Endothelial cell of umbilical vein (primary cell): ENCODE results near the gene LRFN2. TPM values are rescaled to one million over a fixed set of nuclear protein-coding genes. Genes with fewer than 3 reads are reported as not detected.

ENCODE experiments used
- BruUV-seq: library from RNA; stranded (reverse); fragments of 400-500 nt; replicated peaks from 2 replicates; lab custom pipeline; 2021; lab: Mats Ljungman, UMichigan
- CTCF ChIA-PET: fragments of 300-600, 350-600 bp; sonication (Branson Sonifier 250); formaldehyde crosslinking; loops from one replicate; lab custom pipeline; 2021; ENCODE audit warnings: antibody characterized with exemption, inconsistent platforms; lab: Charles Lee
- POLR2A ChIA-PET: fragments of 300-600, 350-600 bp; sonication (Branson Sonifier 250); formaldehyde crosslinking; loops from one replicate; lab custom pipeline; 2021; ENCODE audit warnings: antibody characterized with exemption, inconsistent platforms; lab: Charles Lee
- DNase-seq: peaks from one replicate; pipeline ENCODE4 v3.0.0-alpha.2; 2011; ENCODE audit warnings: low read depth, low spot score
- FAIRE-seq: peaks from 2 replicates; lab custom pipeline; 2011; peaks lifted over from hg19 to GRCh38; lab: Jason Lieb, UNC
- H2AFZ ChIP-seq: 2 replicates; pipeline ENCODE4 v1.6.0; 2012; ENCODE audit warnings: low read depth, low read length, control low read depth, inconsistent platforms
- H3K27ac ChIP-seq: 2 replicates; pipeline ENCODE4 v1.5.1; 2011; ENCODE audit warnings: low read depth, mild to moderate bottlenecking, control low read depth, low read length, moderate library complexity; ENCODE audit not compliant: insufficient read depth
- H3K27me3 ChIP-seq, 2 experiments: 2 replicates each; pipeline versions ENCODE4 v1.6.0 to v1.6.1; 2011; ENCODE audit warnings: low read length in 2 of 2, mixed read lengths in 1 of 2; ENCODE audit not compliant: control insufficient read depth in 2 of 2, insufficient read depth in 2 of 2
- H3K36me3 ChIP-seq, 2 experiments: 2 replicates in 1 of 2; 3 replicates in 1 of 2; pipeline ENCODE4 v1.5.1; 2011; ENCODE audit warnings: low read length in 2 of 2, mild to moderate bottlenecking in 1 of 2, moderate library complexity in 1 of 2; ENCODE audit not compliant: control insufficient read depth in 2 of 2, insufficient read depth in 2 of 2; ENCODE audit errors: extremely low read depth in 1 of 2
- H3K4me1 ChIP-seq: 3 replicates; pipeline ENCODE4 v1.5.1; 2011; ENCODE audit warnings: mild to moderate bottlenecking, low read length; ENCODE audit not compliant: control insufficient read depth, insufficient read depth; ENCODE audit errors: extremely low read depth
- H3K4me2 ChIP-seq: 2 replicates; pipeline ENCODE4 v1.6.1; 2011; ENCODE audit warnings: low read length, control low read depth, mixed read lengths; ENCODE audit not compliant: insufficient read depth
- H3K4me3 ChIP-seq, 3 experiments: fragments of 200-600 bp in 1 of 3; sonication (generic), shearing (Covaris generic) in 1 of 3; replicated peaks in 1 of 3; 2 replicates each; pipeline ENCODE4 v1.5.1; 2011 to 2016; ENCODE audit warnings: control low read depth in 3 of 3, low read length in 3 of 3, mild to moderate bottlenecking in 2 of 3, inconsistent platforms in 1 of 3, low read depth in 1 of 3, moderate library complexity in 1 of 3; ENCODE audit not compliant: insufficient read depth in 1 of 3
- H3K79me2 ChIP-seq: 2 replicates; pipeline ENCODE4 v1.6.0; 2012; ENCODE audit warnings: low read length, inconsistent platforms; ENCODE audit not compliant: control insufficient read depth, insufficient read depth
- H3K9ac ChIP-seq: replicated peaks from 2 replicates; pipeline ENCODE3; 2011; ENCODE audit warnings: low read length, control low read depth; ENCODE audit not compliant: insufficient read depth; ENCODE audit errors: extremely low read depth
- H3K9me1 ChIP-seq: replicated peaks from 3 replicates; pipeline ENCODE4 v1.6.0; 2011; ENCODE audit warnings: mild to moderate bottlenecking, low read length; ENCODE audit not compliant: control insufficient read depth, insufficient read depth; ENCODE audit errors: extremely low read depth
- H3K9me3 ChIP-seq: replicated peaks from 2 replicates; pipeline ENCODE4 v1.5.1; 2012; ENCODE audit warnings: low read length, inconsistent platforms; ENCODE audit not compliant: control insufficient read depth, insufficient read depth
- H4K20me1 ChIP-seq: replicated peaks from 2 replicates; pipeline ENCODE3; 2011; ENCODE audit warnings: mild to moderate bottlenecking, low read length; ENCODE audit not compliant: control insufficient read depth, insufficient read depth; ENCODE audit errors: extremely low read depth
- EZH2 ChIP-seq: IDR thresholded peaks from 2 replicates; pipeline ENCODE4 v1.6.1; 2012; ENCODE audit warnings: borderline replicate concordance, low read depth, mild to moderate bottlenecking, moderate library complexity, low read length, inconsistent platforms; ENCODE audit not compliant: severe bottlenecking
- FOS ChIP-seq: IDR thresholded peaks from 2 replicates; pipeline ENCODE4 v1.6.1; 2011; ENCODE audit warnings: mild to moderate bottlenecking, low read length, moderate library complexity, borderline replicate concordance; ENCODE audit not compliant: insufficient read depth
- GATA2 ChIP-seq: IDR thresholded peaks from 2 replicates; pipeline ENCODE4 v1.7.0; 2011; ENCODE audit warnings: low read depth, mild to moderate bottlenecking, moderate library complexity, mixed read lengths, low read length; ENCODE audit not compliant: insufficient read length, insufficient read depth
- JUN ChIP-seq: IDR thresholded peaks from 2 replicates; pipeline ENCODE4 v1.6.1; 2011; ENCODE audit warnings: borderline replicate concordance, low read depth; ENCODE audit not compliant: insufficient read length, insufficient read depth
- MYC ChIP-seq: IDR thresholded peaks from one replicate; pipeline ENCODE4 v1.6.1; 2011; ENCODE audit warnings: mild to moderate bottlenecking, low read depth, low read length
- POLR2A ChIP-seq: IDR thresholded peaks from 2 replicates; pipeline ENCODE4 v1.6.1; 2012; ENCODE audit warnings: low read depth, mild to moderate bottlenecking, control low read depth, low read length
- POLR2AphosphoS5 ChIP-seq: IDR thresholded peaks from 2 replicates; pipeline ENCODE4 v1.6.1; 2012; ENCODE audit warnings: low read depth, mild to moderate bottlenecking, control low read depth, low read length, moderate library complexity; ENCODE audit not compliant: insufficient read depth
- dilution Hi-C: fragments of 300-500 bp; cut with MboI; formaldehyde crosslinking; loops from one replicate; pipeline ENCODE4 v1.15.0; 2019; ENCODE audit warnings: low sequenced_read_pairs; ENCODE audit not compliant: extremely low pct_ligation_motif_present
- intact Hi-C: fragments of 100-400 bp; cut with micrococcal nuclease; formaldehyde crosslinking; loops from one replicate; pipeline ENCODE4 v1.10.0; 2022
- polyA plus RNA-seq, 4 experiments: library from polyadenylated mRNA; depleted of rRNA in 3 of 4; stranded (reverse) in 3 of 4; unstranded in 1 of 4; fragments of >200 nt; gene quantifications; 2 replicates each; pipeline versions ENCODE4 v1.2.1 to v1.2.3, GENCODE V29; 2011 to 2012; ENCODE audit warnings: missing spikeins in 1 of 4
- total RNA-seq: library from RNA; stranded (reverse); gene quantifications from 2 replicates; pipeline ENCODE4 v1.2.3, GENCODE V29; 2021
- TF ChIP-seq, protein P1 (sequence below), 2 donors: IDR thresholded peaks; 1 replicate in 1 of 2; 2 replicates in 1 of 2; pipeline ENCODE4 v1.5.1; 2011; ENCODE audit warnings: low read length in 2 of 2, mild to moderate bottlenecking in 2 of 2, moderate library complexity in 2 of 2, control low read depth in 1 of 2, inconsistent platforms in 1 of 2, low read depth in 1 of 2; ENCODE audit not compliant: insufficient read depth in 1 of 2; ENCODE audit errors: extremely low read depth in 1 of 2
- TF ChIP-seq, protein P2 (sequence below): IDR thresholded peaks from 2 replicates; pipeline ENCODE4 v1.6.1; 2011; ENCODE audit not compliant: insufficient read depth, insufficient read length

Gene LRFN2
- total and polyA plus RNA-seq, 2 donors (not counting 3 experiments of a cell fraction or from before 2014, with no cell fraction given): not detected

DNA sequence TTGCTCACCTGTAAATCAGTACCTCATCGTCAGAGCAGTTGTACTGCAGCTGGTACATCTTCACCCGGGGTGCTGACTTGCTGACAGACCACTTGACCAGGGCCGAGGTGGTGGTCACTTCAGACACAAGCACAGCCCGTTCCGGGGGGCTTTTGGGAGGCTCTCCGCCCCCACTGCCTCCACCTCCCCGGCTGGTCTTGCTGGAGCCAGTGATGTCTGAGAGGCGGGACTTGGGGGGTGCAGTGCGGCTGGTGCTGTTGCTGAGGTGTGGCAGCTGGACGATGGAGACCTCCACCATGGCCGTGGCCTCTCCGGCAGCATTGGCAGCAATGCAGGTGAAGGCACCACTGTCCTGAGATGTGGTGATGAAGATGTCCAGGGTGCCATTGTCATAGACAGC lies 155.5 kb downstream of the LRFN2 start:
- no peaks in the 10 kb centered on the region for H3K27me3 ChIP-seq
- H3K9me1 ChIP-seq: no peaks in the 10 kb centered on the region
- H3K79me2 ChIP-seq: no peaks in the 10 kb centered on the region
- BruUV-seq: no TSS peak
- CTCF ChIA-PET: no interaction called here
- H3K36me3 ChIP-seq: no peaks in the 10 kb centered on the region
- H3K4me3 ChIP-seq: no peak overlapping the region
- TF ChIP-seq, protein P1, sequence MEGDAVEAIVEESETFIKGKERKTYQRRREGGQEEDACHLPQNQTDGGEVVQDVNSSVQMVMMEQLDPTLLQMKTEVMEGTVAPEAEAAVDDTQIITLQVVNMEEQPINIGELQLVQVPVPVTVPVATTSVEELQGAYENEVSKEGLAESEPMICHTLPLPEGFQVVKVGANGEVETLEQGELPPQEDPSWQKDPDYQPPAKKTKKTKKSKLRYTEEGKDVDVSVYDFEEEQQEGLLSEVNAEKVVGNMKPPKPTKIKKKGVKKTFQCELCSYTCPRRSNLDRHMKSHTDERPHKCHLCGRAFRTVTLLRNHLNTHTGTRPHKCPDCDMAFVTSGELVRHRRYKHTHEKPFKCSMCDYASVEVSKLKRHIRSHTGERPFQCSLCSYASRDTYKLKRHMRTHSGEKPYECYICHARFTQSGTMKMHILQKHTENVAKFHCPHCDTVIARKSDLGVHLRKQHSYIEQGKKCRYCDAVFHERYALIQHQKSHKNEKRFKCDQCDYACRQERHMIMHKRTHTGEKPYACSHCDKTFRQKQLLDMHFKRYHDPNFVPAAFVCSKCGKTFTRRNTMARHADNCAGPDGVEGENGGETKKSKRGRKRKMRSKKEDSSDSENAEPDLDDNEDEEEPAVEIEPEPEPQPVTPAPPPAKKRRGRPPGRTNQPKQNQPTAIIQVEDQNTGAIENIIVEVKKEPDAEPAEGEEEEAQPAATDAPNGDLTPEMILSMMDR (IDR thresholded peaks at IDR 0.05; ENCODE audit: extremely low read depth in 1 of 2, insufficient read depth in 1 of 2, low read depth in 1 of 2, low read length in 2 of 2): no peak
- no peak for TF ChIP-seq MYC
- TF ChIP-seq, protein P2, sequence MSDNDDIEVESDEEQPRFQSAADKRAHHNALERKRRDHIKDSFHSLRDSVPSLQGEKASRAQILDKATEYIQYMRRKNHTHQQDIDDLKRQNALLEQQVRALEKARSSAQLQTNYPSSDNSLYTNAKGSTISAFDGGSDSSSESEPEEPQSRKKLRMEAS: no peak
- no peak for TF ChIP-seq JUN
- TF ChIP-seq GATA2: no peak
- TF ChIP-seq POLR2A: no peak
- TF ChIP-seq EZH2: no peak
- no peak for TF ChIP-seq FOS
- TF ChIP-seq POLR2AphosphoS5: no peak
- dilution Hi-C loops: no loop called here
- FAIRE-seq (no peak), DNase-seq (no peak)
- H3K4me1 ChIP-seq: no peaks in the 10 kb centered on the region
- H4K20me1 ChIP-seq: no peaks in the 10 kb centered on the region
- intact Hi-C loops: no loop called here
- H3K9ac ChIP-seq: no peak overlapping the region
- H3K27ac ChIP-seq: no peak overlapping the region
- H2AFZ ChIP-seq: no peak overlapping the region
- H3K4me2 ChIP-seq: no peak overlapping the region
- H3K9me3 ChIP-seq: no peaks in the 10 kb centered on the region
- POLR2A ChIA-PET: no interaction called here
